Endometrial microvascular endothelial cells (primary cell): Measurements from ENCODE around the gene TRIM29. TPM values are rescaled to one million over a fixed set of nuclear protein-coding genes. Genes with fewer than 3 reads are reported as not detected.
"Not testable (repeated sequence)": the region's sequence is repeated elsewhere in the genome, so short reads cannot be mapped to it uniquely, and the experiment has no call there.

Source experiments
- in situ Hi-C: cut with HindIII; loops from 2 replicates; pipeline ENCODE4 v1.10.0; 2017; ENCODE audit warnings: low sequenced_read_pairs, low pct_unique_long_range_greater_than_20kb; ENCODE audit errors: inconsistent ontology term
- total RNA-seq: library from RNA; depleted of rRNA; stranded (reverse); fragments of >200 nt; gene quantifications from one replicate; pipeline ENCODE4 v1.2.3, GENCODE V29; 2015; ENCODE audit errors: inconsistent ontology term

The TRIM29 gene
- not detected for total RNA-seq

- in situ Hi-C loops = no loop called here
Observed at GRCh38 chr11:120137611-120138521, at the start of gene TRIM29. Gene TRIM29 (minus strand): TSS chr11:120138113. CDS start chr11:120138031, 82 bp downstream.

- in situ Hi-C loops = no loop called here
Observed at GRCh38 chr11:120186774-120187591, 49.1 kb upstream of the TRIM29 start.

GRCh38 chr11:120186456-120186773 is 48.5 kb upstream of the TRIM29 start:
- in situ Hi-C loops = no loop called here

GRCh38 chr11:120185706-120186455 is 48.0 kb upstream of the TRIM29 start:
- in situ Hi-C loops = no loop called here

GRCh38 chr11:120184946-120185705 is 47.2 kb upstream of the TRIM29 start:
- in situ Hi-C loops = no loop called here

GRCh38 chr11:120184371-120184945 is 46.5 kb upstream of the TRIM29 start:
- in situ Hi-C loops = no loop called here

GRCh38 chr11:120183701-120184141 is 45.8 kb upstream of the TRIM29 start:
- in situ Hi-C loops = no loop called here

- in situ Hi-C loops = no loop called here
Observed at GRCh38 chr11:120182790-120183491, 45.0 kb upstream of the TRIM29 start.

GRCh38 chr11:120182372-120182771 is 44.5 kb upstream of the TRIM29 start:
- in situ Hi-C loops = no loop called here

GRCh38 chr11:120181376-120181975 is 43.6 kb upstream of the TRIM29 start:
- in situ Hi-C loops = no loop called here

GRCh38 chr11:120180551-120181232 is 42.8 kb upstream of the TRIM29 start:
- in situ Hi-C loops = no loop called here

- in situ Hi-C loops = not testable (repeated sequence)
Observed at GRCh38 chr11:120180063-120180462, 42.1 kb upstream of the TRIM29 start.

- in situ Hi-C loops = no loop called here
Observed at GRCh38 chr11:120179057-120179672, 41.3 kb upstream of the TRIM29 start.

- in situ Hi-C loops = no loop called here
Observed at GRCh38 chr11:120178561-120179056, 40.7 kb upstream of the TRIM29 start.

GRCh38 chr11:120174866-120175265 is 37.0 kb upstream of the TRIM29 start:
- in situ Hi-C loops = no loop called here

- in situ Hi-C loops = no loop called here
Observed at GRCh38 chr11:120173807-120174206, 35.9 kb upstream of the TRIM29 start.
